ENCODE measurements around the gene LVRN.
"Not testable (repeated sequence)": the region's sequence is repeated elsewhere in the genome, so short reads cannot be mapped to it uniquely, and the experiment has no call there.

LVRN gene

GRCh38 chr5:115962239-115962564, at the start of gene LVRN:
TSS of gene LVRN (plus strand) at chr5:115962475. CDS start at chr5:115962618, 143 bp downstream.
- no peak for TF ChIP-seq CTCF (IDR thresholded peaks at IDR 0.05; ENCODE audit: control insufficient read depth, extremely low read depth, insufficient read depth)
- no peak for DNase-seq (ENCODE audit: low read depth)
- no peak within 1 kb of the TSS for H3K4me3 ChIP-seq (ENCODE audit: low read depth, low read length)

- DNase-seq (ENCODE audit: low read depth): peak; percentile 14
- H3K4me3 ChIP-seq (ENCODE audit: low read depth, low read length): not testable (repeated sequence)
These were observed 48.5 kb upstream of the LVRN start for GRCh38 chr5:115913623-115914400.

- no peak overlapping the region for H3K4me3 ChIP-seq (ENCODE audit: low read depth, low read length)
- DNase-seq (ENCODE audit: low read depth): no peak
- TF ChIP-seq CTCF (IDR thresholded peaks at IDR 0.05; ENCODE audit: control insufficient read depth, extremely low read depth, insufficient read depth): no peak
These were observed 42.0 kb upstream of the LVRN start for GRCh38 chr5:115920171-115920725.

- not testable (repeated sequence) for H3K4me3 ChIP-seq (ENCODE audit: low read depth, low read length); DNase-seq (ENCODE audit: low read depth)
These were observed 33.5 kb upstream of the LVRN start for GRCh38 chr5:115928578-115929407.

- H3K4me3 ChIP-seq (ENCODE audit: low read depth, low read length); DNase-seq (ENCODE audit: low read depth): not testable (repeated sequence)
These were observed 32.1 kb upstream of the LVRN start for GRCh38 chr5:115930171-115930570.

GRCh38 chr5:115930630-115931337, 31.5 kb upstream of the LVRN start:
- H3K4me3 ChIP-seq (ENCODE audit: low read depth, low read length): no peak overlapping the region
- DNase-seq (ENCODE audit: low read depth): no peak
- no peak for TF ChIP-seq CTCF (IDR thresholded peaks at IDR 0.05; ENCODE audit: control insufficient read depth, extremely low read depth, insufficient read depth)

GRCh38 chr5:115932991-115933390, 29.3 kb upstream of the LVRN start:
- no peak for DNase-seq (ENCODE audit: low read depth)
- TF ChIP-seq CTCF (IDR thresholded peaks at IDR 0.05; ENCODE audit: control insufficient read depth, extremely low read depth, insufficient read depth): no peak

GRCh38 chr5:115934388-115934974, 27.8 kb upstream of the LVRN start:
- DNase-seq (ENCODE audit: low read depth): no peak
- TF ChIP-seq CTCF (IDR thresholded peaks at IDR 0.05; ENCODE audit: control insufficient read depth, extremely low read depth, insufficient read depth): no peak
- no peak overlapping the region for H3K4me3 ChIP-seq (ENCODE audit: low read depth, low read length)

More at GRCh38 chr5:115932991-115933390, 29.3 kb upstream of the LVRN start:
- H3K4me3 ChIP-seq (ENCODE audit: low read depth, low read length): no peak overlapping the region
